T follicular helper cell (primary cell): ENCODE data around the gene IL4I1.

ENCODE experiments used
- DNase-seq: peaks from one replicate; pipeline ENCODE4 v3.0.0-alpha.2; 2020; ENCODE audit warnings: low read depth

The IL4I1 gene

GRCh38 chr19:49924004-49924880, 27.6 kb upstream of the IL4I1 start:
- DNase-seq = no peak

GRCh38 chr19:49923055-49924003, 26.6 kb upstream of the IL4I1 start:
- no peak for DNase-seq

- no peak for DNase-seq
Observed at GRCh38 chr19:49921871-49922795, 25.4 kb upstream of the IL4I1 start.

- DNase-seq = no peak
Observed at GRCh38 chr19:49920624-49921363, 24.1 kb upstream of the IL4I1 start.

- DNase-seq = no peak
Observed at GRCh38 chr19:49918089-49918488, 21.4 kb upstream of the IL4I1 start.

- no peak for DNase-seq
Observed at GRCh38 chr19:49916839-49917733, 20.4 kb upstream of the IL4I1 start.

GRCh38 chr19:49915271-49915670, 18.6 kb upstream of the IL4I1 start:
- no peak for DNase-seq

GRCh38 chr19:49913720-49914119, 17.0 kb upstream of the IL4I1 start:
- no peak for DNase-seq

GRCh38 chr19:49912965-49913685, 16.4 kb upstream of the IL4I1 start:
- no peak for DNase-seq

- no peak for DNase-seq
Observed at GRCh38 chr19:49911381-49912145, 14.9 kb upstream of the IL4I1 start.

- no peak for DNase-seq
Observed at GRCh38 chr19:49910179-49910578, 13.5 kb upstream of the IL4I1 start.

GRCh38 chr19:49908480-49909420, 12.1 kb upstream of the IL4I1 start:
- no peak for DNase-seq

GRCh38 chr19:49907745-49908446, 11.2 kb upstream of the IL4I1 start:
- no peak for DNase-seq

- DNase-seq = no peak
Observed at GRCh38 chr19:49906879-49907564, 10.3 kb upstream of the IL4I1 start.

- DNase-seq = no peak
Observed at GRCh38 chr19:49904136-49904535, 7.4 kb upstream of the IL4I1 start.
